Caco-2 (cell line): Measurements from ENCODE around the gene LEO1. TPM values are rescaled to one million over a fixed set of nuclear protein-coding genes. Genes with fewer than 3 reads are reported as not detected.

ENCODE experiments used
- BruUV-seq: library from RNA; stranded (reverse); fragments of 400-500 nt; replicated peaks from 2 replicates; lab custom pipeline; 2021; lab: Mats Ljungman, UMichigan
- CTCF ChIA-PET: fragments of 300-600 bp; sonication (Branson Sonifier 250); formaldehyde crosslinking; loops from one replicate; lab custom pipeline; 2022; ENCODE audit warnings: antibody characterized with exemption; lab: Charles Lee
- POLR2A ChIA-PET: fragments of 300-600 bp; sonication (Branson Sonifier 250); formaldehyde crosslinking; loops from one replicate; lab custom pipeline; 2022; ENCODE audit warnings: antibody characterized with exemption; lab: Charles Lee
- DNase-seq, 2 experiments: peaks; one replicate each; pipeline versions ENCODE4 v3.0.0 to v3.0.0-alpha.2; 2020 to 2022
- H3K27me3 ChIP-seq: replicated peaks from 2 replicates; pipeline ENCODE4 v1.6.0; 2011; ENCODE audit warnings: low read length; ENCODE audit not compliant: control insufficient read depth, insufficient read depth
- H3K36me3 ChIP-seq: 2 replicates; pipeline ENCODE4 v1.5.1; 2011; ENCODE audit warnings: low read length; ENCODE audit not compliant: control insufficient read depth, insufficient read depth
- H3K4me1 ChIP-seq: fragments of 250-450 bp; sonication (Bioruptor Pico); 2 replicates; pipeline ENCODE4 v1.5.1; 2020; ENCODE audit warnings: mild to moderate bottlenecking
- H3K4me3 ChIP-seq: 2 replicates; pipeline ENCODE4 v1.5.1; 2011; ENCODE audit warnings: low read depth, mild to moderate bottlenecking, control low read depth, low read length
- H3K9me3 ChIP-seq: fragments of 250-450 bp; sonication (Bioruptor Pico); 2 replicates; pipeline ENCODE4 v1.5.1; 2020; ENCODE audit warnings: mild to moderate bottlenecking, moderate library complexity
- H3K27ac Mint-ChIP-seq: one replicate; pipeline ENCODE4 v1.8.0; 2022; ENCODE audit warnings: mixed read lengths; ENCODE audit not compliant: unreplicated experiment
- H3K27me3 Mint-ChIP-seq: one replicate; pipeline ENCODE4 v1.8.0; 2022; ENCODE audit warnings: mixed read lengths; ENCODE audit not compliant: insufficient read depth, unreplicated experiment
- H3K36me3 Mint-ChIP-seq: one replicate; pipeline ENCODE4 v1.8.0; 2022; ENCODE audit warnings: mild to moderate bottlenecking, mixed read lengths; ENCODE audit not compliant: insufficient read depth, unreplicated experiment
- H3K4me1 Mint-ChIP-seq: one replicate; pipeline ENCODE4 v1.8.0; 2022; ENCODE audit warnings: low read depth, mixed read lengths; ENCODE audit not compliant: unreplicated experiment
- H3K4me3 Mint-ChIP-seq: one replicate; pipeline ENCODE4 v1.8.0; 2022; ENCODE audit warnings: mild to moderate bottlenecking, moderate library complexity, mixed read lengths; ENCODE audit not compliant: unreplicated experiment
- H3K9me3 Mint-ChIP-seq: one replicate; pipeline ENCODE4 v1.8.0; 2022; ENCODE audit warnings: mixed read lengths; ENCODE audit not compliant: unreplicated experiment
- intact Hi-C: fragments of 100-400 bp; cut with micrococcal nuclease; formaldehyde crosslinking; loops from one replicate; pipeline ENCODE4 v1.10.0; 2022; ENCODE audit not compliant: unreplicated experiment
- total RNA-seq: library from RNA; stranded (reverse); gene quantifications from 2 replicates; pipeline ENCODE4 v1.2.3, GENCODE V29; 2022
- TF ChIP-seq, protein P1 (sequence below), 2 experiments: fragments of 200-600 bp in 1 of 2; IDR thresholded peaks; 1 replicate in 1 of 2; 2 replicates in 1 of 2; pipeline versions ENCODE4 v1.5.1 to v1.8.0; 2011 to 2022; ENCODE audit warnings: antibody characterized with exemption in 1 of 2, control low read depth in 1 of 2, inconsistent platforms in 1 of 2, low read depth in 1 of 2, low read length in 1 of 2, mild to moderate bottlenecking in 1 of 2, moderate library complexity in 1 of 2; ENCODE audit not compliant: insufficient read depth in 1 of 2, severe bottlenecking in 1 of 2, unreplicated experiment in 1 of 2

Gene LEO1
- total RNA-seq, 1 experiment from 2014 or later, result 30.7 TPM

DNA sequence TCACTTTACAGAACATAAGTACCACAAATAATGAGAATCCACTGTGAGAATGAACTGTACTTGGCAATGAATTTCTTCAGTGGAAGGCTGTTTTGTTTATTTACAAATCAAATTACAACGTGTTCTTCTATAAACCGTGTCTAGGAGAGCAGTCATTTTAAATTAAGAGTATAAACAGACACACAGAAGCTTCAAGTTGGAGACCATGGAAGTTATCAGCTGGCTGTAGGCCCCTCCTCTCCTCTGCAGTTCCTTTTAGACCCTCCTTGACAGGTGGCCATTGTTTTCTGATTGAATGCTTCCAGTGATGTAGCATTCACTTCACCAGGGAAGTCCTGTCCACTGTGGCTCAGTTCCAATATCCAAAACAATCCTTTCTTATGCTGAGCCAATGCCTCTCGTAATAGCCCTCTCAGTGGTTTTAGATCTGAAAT lies 40.1 kb upstream of the LEO1 start:
- Histone ChIP-seq H3K9me3 (no peaks in the 10 kb centered on the region), H3K36me3 (no peaks in the 10 kb centered on the region), H3K4me1 (no peaks in the 10 kb centered on the region), H3K4me3 (no peak overlapping the region), H3K27me3 (no peaks in the 10 kb centered on the region)
- DNase-seq, result no peak
- no peak overlapping the region for H3K27ac Mint-ChIP-seq
- no peaks in the 10 kb centered on the region for H3K27me3 Mint-ChIP-seq
- H3K9me3 Mint-ChIP-seq, result no peaks in the 10 kb centered on the region
- no TSS peak for BruUV-seq
- TF ChIP-seq, protein P1, sequence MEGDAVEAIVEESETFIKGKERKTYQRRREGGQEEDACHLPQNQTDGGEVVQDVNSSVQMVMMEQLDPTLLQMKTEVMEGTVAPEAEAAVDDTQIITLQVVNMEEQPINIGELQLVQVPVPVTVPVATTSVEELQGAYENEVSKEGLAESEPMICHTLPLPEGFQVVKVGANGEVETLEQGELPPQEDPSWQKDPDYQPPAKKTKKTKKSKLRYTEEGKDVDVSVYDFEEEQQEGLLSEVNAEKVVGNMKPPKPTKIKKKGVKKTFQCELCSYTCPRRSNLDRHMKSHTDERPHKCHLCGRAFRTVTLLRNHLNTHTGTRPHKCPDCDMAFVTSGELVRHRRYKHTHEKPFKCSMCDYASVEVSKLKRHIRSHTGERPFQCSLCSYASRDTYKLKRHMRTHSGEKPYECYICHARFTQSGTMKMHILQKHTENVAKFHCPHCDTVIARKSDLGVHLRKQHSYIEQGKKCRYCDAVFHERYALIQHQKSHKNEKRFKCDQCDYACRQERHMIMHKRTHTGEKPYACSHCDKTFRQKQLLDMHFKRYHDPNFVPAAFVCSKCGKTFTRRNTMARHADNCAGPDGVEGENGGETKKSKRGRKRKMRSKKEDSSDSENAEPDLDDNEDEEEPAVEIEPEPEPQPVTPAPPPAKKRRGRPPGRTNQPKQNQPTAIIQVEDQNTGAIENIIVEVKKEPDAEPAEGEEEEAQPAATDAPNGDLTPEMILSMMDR (IDR thresholded peaks at IDR 0.05; ENCODE audit: insufficient read depth in 1 of 2, low read depth in 1 of 2, low read length in 1 of 2, severe bottlenecking in 1 of 2, unreplicated experiment in 1 of 2), result no peak
- H3K36me3 Mint-ChIP-seq, result no peaks in the 10 kb centered on the region
- POLR2A ChIA-PET, result no interaction called here
- H3K4me3 Mint-ChIP-seq, result no peak overlapping the region
- CTCF ChIA-PET, result no interaction called here
- H3K4me1 Mint-ChIP-seq, result no peaks in the 10 kb centered on the region
- intact Hi-C loops, result no loop called here

DNA sequence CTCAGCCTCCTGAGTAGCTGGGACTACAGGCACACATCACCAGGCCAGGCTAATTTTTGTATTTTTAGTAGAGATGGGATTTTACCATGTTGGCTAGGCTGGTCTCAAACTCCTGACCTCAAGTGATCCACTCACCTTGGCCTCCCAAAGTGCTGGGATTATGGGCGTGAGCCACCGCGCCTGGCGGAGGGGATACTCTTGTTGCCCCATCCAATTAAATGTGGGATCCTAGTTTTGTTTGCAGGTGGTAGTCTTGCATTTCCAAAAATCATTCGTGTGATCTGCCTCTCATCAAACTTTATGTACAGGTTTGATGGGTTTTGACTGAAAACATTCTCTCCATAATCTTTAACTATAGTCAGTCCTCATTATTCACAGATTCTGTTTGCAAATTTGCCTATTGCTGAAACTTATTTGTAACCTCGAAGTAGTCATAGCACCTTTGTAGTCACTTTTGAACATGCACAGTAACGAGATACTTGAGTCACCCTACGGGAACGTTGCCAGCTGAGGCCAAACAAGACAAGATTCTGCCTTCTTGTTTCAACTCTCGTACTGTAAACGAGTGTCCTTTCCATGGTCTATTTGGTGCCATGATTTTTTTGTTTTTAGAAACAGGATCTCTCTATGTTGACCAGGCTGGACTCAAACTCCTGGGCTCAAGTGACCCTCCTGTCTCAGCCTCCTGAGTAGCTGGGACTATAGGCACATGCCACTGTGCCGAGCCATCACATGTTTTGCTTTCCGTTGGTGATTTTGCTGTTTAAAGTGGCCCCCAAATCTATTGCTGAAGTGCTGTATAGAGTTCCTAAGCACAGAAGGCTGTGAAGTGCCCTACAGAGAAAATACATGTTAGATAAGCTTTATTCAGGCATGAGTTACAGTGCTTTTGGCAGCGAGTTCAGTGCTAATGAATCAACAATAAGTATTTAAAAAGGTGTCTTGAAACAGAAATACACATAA lies 39.3 kb upstream of the LEO1 start:
- no peak for DNase-seq
- Mint-ChIP-seq H3K9me3 (no peaks in the 10 kb centered on the region), H3K4me3 (no peak overlapping the region), H3K36me3 (no peaks in the 10 kb centered on the region), H3K27me3 (no peaks in the 10 kb centered on the region), H3K27ac (no peak overlapping the region), H3K4me1 (no peaks in the 10 kb centered on the region)
- H3K4me3 ChIP-seq, result no peak overlapping the region
- no peaks in the 10 kb centered on the region for H3K36me3 ChIP-seq
- no peaks in the 10 kb centered on the region for H3K4me1 ChIP-seq
- H3K27me3 ChIP-seq, result no peaks in the 10 kb centered on the region
- BruUV-seq, result no TSS peak
- ChIA-PET POLR2A (no interaction called here), CTCF (no interaction called here)
- H3K9me3 ChIP-seq, result no peaks in the 10 kb centered on the region
- intact Hi-C loops, result no loop called here
- TF ChIP-seq, protein P1 (IDR thresholded peaks at IDR 0.05; ENCODE audit: insufficient read depth in 1 of 2, low read depth in 1 of 2, low read length in 1 of 2, severe bottlenecking in 1 of 2, unreplicated experiment in 1 of 2), result no peak

DNA sequence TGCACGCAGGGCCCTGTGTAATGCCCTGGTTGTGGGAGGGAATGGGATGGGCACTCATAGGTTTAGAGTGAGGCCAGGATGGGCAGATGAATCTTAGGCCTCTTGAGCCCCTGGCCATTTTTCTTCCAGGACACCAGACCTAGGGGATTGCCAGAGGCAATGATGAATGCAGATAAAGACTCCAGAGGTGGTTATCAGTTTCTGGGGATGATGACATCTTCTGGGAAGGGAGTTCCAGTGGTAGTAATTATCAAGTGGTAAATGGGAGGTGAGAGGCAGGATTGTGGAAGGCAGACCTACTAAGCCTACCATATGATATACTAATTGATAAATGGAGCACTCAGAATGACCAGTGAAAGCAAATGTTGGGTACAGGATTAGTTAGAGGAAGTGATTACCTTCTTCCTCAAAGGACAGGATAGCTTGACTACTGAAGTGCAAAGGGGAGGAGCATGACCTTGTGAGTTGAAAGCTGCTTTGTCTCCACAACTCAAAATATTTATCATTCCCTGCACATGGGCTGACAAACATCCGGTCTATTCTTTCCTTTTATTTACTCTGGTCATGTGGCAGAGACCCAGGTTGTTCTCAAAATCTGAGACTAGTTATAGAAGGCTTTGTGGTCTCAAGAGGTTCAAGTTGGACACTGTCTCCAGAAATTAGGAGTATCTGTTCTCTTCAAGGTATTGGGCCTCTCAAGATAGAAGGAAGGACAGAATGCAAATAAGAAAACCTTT lies 37.3 kb upstream of the LEO1 start:
- BruUV-seq, result no TSS peak
- no peaks in the 10 kb centered on the region for H3K4me1 ChIP-seq
- Mint-ChIP-seq H3K27me3 (no peaks in the 10 kb centered on the region), H3K4me1 (no peaks in the 10 kb centered on the region), H3K4me3 (no peak overlapping the region), H3K27ac (no peak overlapping the region), H3K9me3 (no peaks in the 10 kb centered on the region), H3K36me3 (no peaks in the 10 kb centered on the region)
- no peak overlapping the region for H3K4me3 ChIP-seq
- DNase-seq, result no peak
- no peaks in the 10 kb centered on the region for H3K9me3 ChIP-seq
- no peaks in the 10 kb centered on the region for H3K36me3 ChIP-seq
- no peaks in the 10 kb centered on the region for H3K27me3 ChIP-seq
- TF ChIP-seq, protein P1 (IDR thresholded peaks at IDR 0.05; ENCODE audit: insufficient read depth in 1 of 2, low read depth in 1 of 2, low read length in 1 of 2, severe bottlenecking in 1 of 2, unreplicated experiment in 1 of 2), result no peak
- intact Hi-C loops, result no loop called here
- ChIA-PET POLR2A (no interaction called here), CTCF (no interaction called here)
